Trophoblast cell (in vitro differentiated cells and primary cell): ENCODE results near the gene TTC21A.
A peak's percentile ranks its signal among the peaks of the same experiment; 100 is the strongest.

Experiments
- DNase-seq, 2 donors: peaks; one replicate each; pipeline ENCODE4 v3.0.0-alpha.2; 2016
- H2AFZ ChIP-seq: 2 replicates; pipeline ENCODE4 v1.6.1; 2013; ENCODE audit warnings: low read length, moderate library complexity, mild to moderate bottlenecking; ENCODE audit not compliant: insufficient read depth, poor library complexity
- H2AK5ac ChIP-seq: 2 replicates; pipeline ENCODE4 v1.6.1; 2013; ENCODE audit warnings: mild to moderate bottlenecking, low read length
- H2BK120ac ChIP-seq: 2 replicates; pipeline ENCODE4 v1.6.1; 2013; ENCODE audit warnings: low read length, mild to moderate bottlenecking, moderate library complexity; ENCODE audit not compliant: insufficient read depth, poor library complexity
- H2BK12ac ChIP-seq: 2 replicates; pipeline ENCODE4 v1.6.1; 2013; ENCODE audit warnings: mild to moderate bottlenecking, low read length, moderate library complexity
- H2BK5ac ChIP-seq: 2 replicates; pipeline ENCODE4 v1.6.1; 2013; ENCODE audit warnings: low read length, low read depth, moderate library complexity, mild to moderate bottlenecking; ENCODE audit not compliant: poor library complexity
- H3K14ac ChIP-seq: 2 replicates; pipeline ENCODE4 v1.6.1; 2013; ENCODE audit warnings: mild to moderate bottlenecking, low read length
- H3K18ac ChIP-seq: 2 replicates; pipeline ENCODE4 v1.6.1; 2013; ENCODE audit warnings: mild to moderate bottlenecking, low read length
- H3K23ac ChIP-seq: 2 replicates; pipeline ENCODE4 v1.6.1; 2013; ENCODE audit warnings: low read length
- H3K27ac ChIP-seq: 2 replicates; pipeline ENCODE4 v1.5.1; 2013; ENCODE audit warnings: low read depth, mild to moderate bottlenecking, inconsistent platforms, low read length, moderate library complexity
- H3K27me3 ChIP-seq: 2 replicates; pipeline ENCODE4 v1.6.1; 2013; ENCODE audit warnings: inconsistent platforms, mild to moderate bottlenecking, low read length, moderate library complexity; ENCODE audit not compliant: insufficient read depth
- H3K36me3 ChIP-seq, 2 experiments: 1 replicate in 1 of 2; 2 replicates in 1 of 2; pipeline ENCODE4 v1.6.1; 2013; ENCODE audit warnings: low read length in 2 of 2, mild to moderate bottlenecking in 2 of 2, moderate library complexity in 1 of 2; ENCODE audit not compliant: insufficient read depth in 2 of 2, control insufficient read depth in 1 of 2
- H3K4ac ChIP-seq: 2 replicates; pipeline ENCODE4 v1.6.1; 2013; ENCODE audit warnings: low read depth, mild to moderate bottlenecking, low read length, moderate library complexity
- H3K4me1 ChIP-seq, 2 experiments: 1 replicate in 1 of 2; 2 replicates in 1 of 2; pipeline ENCODE4 v1.6.1; 2013; ENCODE audit warnings: low read length in 2 of 2, mild to moderate bottlenecking in 2 of 2, moderate library complexity in 1 of 2; ENCODE audit not compliant: insufficient read depth in 2 of 2, control insufficient read depth in 1 of 2
- H3K4me2 ChIP-seq: 2 replicates; pipeline ENCODE4 v1.6.1; 2013; ENCODE audit warnings: inconsistent platforms, mild to moderate bottlenecking, low read length, moderate library complexity
- H3K4me3 ChIP-seq: 2 replicates; pipeline ENCODE4 v1.5.1; 2013; ENCODE audit warnings: mild to moderate bottlenecking, low read depth, low read length, inconsistent platforms
- H3K79me1 ChIP-seq: one replicate; pipeline ENCODE4 v1.6.1; 2013; ENCODE audit warnings: low read length
- H3K79me2 ChIP-seq: 2 replicates; pipeline ENCODE4 v1.6.1; 2013; ENCODE audit warnings: low read length, mild to moderate bottlenecking; ENCODE audit not compliant: control insufficient read depth, insufficient read depth, poor library complexity
- H3K9ac ChIP-seq: 2 replicates; pipeline ENCODE4 v1.6.1; 2013; ENCODE audit warnings: mild to moderate bottlenecking, low read length
- H3K9me3 ChIP-seq: 2 replicates; pipeline ENCODE4 v1.6.1; 2013; ENCODE audit warnings: low read depth, mild to moderate bottlenecking, control low read depth, inconsistent platforms, low read length; ENCODE audit not compliant: insufficient read depth
- H4K12ac ChIP-seq: 2 replicates; pipeline ENCODE4 v1.6.1; 2013; ENCODE audit warnings: low read depth, mild to moderate bottlenecking, low read length, moderate library complexity
- H4K8ac ChIP-seq: 2 replicates; pipeline ENCODE4 v1.6.1; 2013; ENCODE audit warnings: low read depth, mild to moderate bottlenecking, low read length, moderate library complexity
- H4K91ac ChIP-seq: one replicate; pipeline ENCODE4 v1.6.1; 2013; ENCODE audit warnings: low read depth, mild to moderate bottlenecking, low read length, moderate library complexity
- WGBS: extraction: QIAGEN DNeasy Blood & Tissue Kit; methylation state at CpG from one replicate; pipeline ENCODE4 v1.1.7; 2013; ENCODE audit warnings: missing lambda C conversion rate; ENCODE audit not compliant: insufficient read length, insufficient coverage; ENCODE audit errors: extremely low coverage; 5-methylcytosine and 5-hydroxymethylcytosine counted together

TTC21A gene

GRCh38 chr3:39137991-39138803, 30.7 kb downstream of the TTC21A start:
- Histone ChIP-seq H4K12ac (no peak overlapping the region), H3K14ac (no peak overlapping the region), H3K18ac (no peak overlapping the region), H3K79me2 (peaks cover 2% of the 10 kb centered on the region), H3K9me3 (no peaks in the 10 kb centered on the region), H4K8ac (no peak overlapping the region), H3K4ac (no peak overlapping the region), H2AK5ac (no peak overlapping the region), H2BK120ac (no peak overlapping the region), H3K23ac (no peak overlapping the region), H4K91ac (no peak overlapping the region), H3K9ac (no peak overlapping the region), H2BK5ac (no peak overlapping the region), H3K36me3 (peaks cover 31 to 37% of the 10 kb centered on the region in 2 experiments), H3K4me3 (no peak overlapping the region), H3K79me1 (peaks cover 2% of the 10 kb centered on the region), H3K27me3 (no peaks in the 10 kb centered on the region), H2AFZ (no peak overlapping the region), H2BK12ac (no peak overlapping the region), H3K4me1 (peaks cover 26 to 30% of the 10 kb centered on the region in 2 experiments), H3K4me2 (no peak overlapping the region), H3K27ac (no peak overlapping the region)
- DNase-seq, result peak in 1 of 2 donors; percentile 47
- WGBS, result no CpG with 5 or more reads among the region's 10 CpGs

DNA sequence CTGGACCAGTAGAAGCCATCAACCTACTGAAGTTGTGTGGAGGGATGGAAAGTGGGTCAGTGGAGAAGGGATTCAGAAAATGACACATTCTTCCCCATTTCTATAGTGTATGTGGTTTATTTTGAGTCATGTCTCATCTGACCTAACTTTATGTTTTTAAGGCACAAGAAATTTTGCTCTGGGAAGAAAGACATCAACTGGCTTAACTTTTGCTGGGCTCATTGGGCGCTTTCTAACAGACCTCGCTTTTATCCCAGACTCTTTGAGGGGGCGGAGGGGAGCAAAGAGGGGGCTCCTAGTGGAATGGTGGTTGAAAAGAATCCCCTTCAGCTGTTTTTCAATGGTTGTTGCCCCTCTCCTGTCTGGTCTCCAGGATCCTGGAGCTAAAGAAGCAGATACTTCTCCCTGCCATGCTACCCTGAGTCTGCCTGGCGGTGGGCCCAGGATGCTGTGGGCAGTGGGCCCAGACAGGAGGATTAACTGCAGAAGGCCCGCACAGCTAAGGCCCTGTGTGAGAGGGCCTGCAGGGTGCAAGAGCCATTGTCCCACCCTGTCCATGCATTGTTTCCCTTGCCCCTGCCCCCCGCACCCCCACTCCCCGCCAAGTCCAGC, 31.4 kb downstream of the TTC21A start:
- H3K4me2 ChIP-seq, result no peak overlapping the region

DNA sequence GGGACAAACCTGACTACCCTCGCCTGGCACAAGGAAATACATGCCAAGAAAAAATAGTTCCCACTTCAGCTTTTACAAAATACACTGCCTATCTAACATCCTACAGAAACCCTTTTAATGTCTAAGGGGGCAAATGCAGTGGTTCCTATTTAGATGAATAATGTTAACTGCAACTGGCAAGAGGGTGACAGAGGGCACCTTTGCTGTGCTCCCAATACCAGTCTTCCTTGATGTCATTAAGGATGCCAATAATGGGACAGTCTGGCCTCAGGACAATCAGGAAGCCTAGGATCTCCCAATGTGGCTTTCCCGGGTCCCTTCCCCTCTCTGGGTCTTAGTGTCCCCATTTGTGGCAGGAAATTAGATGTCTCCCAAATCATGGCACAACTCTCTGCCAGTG, 32.0 kb downstream of the TTC21A start:
- Histone ChIP-seq H2BK5ac (no peak overlapping the region), H4K91ac (no peak overlapping the region), H3K4me3 (no peak overlapping the region), H2AFZ (no peak overlapping the region), H2BK12ac (no peak overlapping the region), H4K8ac (no peak overlapping the region), H3K79me2 (peaks cover 2% of the 10 kb centered on the region), H3K4me1 (peaks cover 28 to 34% of the 10 kb centered on the region in 2 experiments), H3K14ac (no peak overlapping the region), H3K27ac (no peak overlapping the region), H3K9me3 (no peaks in the 10 kb centered on the region), H3K23ac (no peak overlapping the region), H2AK5ac (no peak overlapping the region), H2BK120ac (no peak overlapping the region), H3K9ac (no peak overlapping the region), H3K79me1 (peaks cover 2% of the 10 kb centered on the region), H4K12ac (no peak overlapping the region), H3K4me2 (no peak overlapping the region), H3K4ac (no peak overlapping the region), H3K36me3 (peaks cover 44 to 49% of the 10 kb centered on the region in 2 experiments), H3K18ac (no peak overlapping the region), H3K27me3 (no peaks in the 10 kb centered on the region)
- no CpG with 5 or more reads among the region's 2 CpGs for WGBS
- no peak for DNase-seq

More for the DNA sequence above, 31.4 kb downstream of the TTC21A start:
- H3K36me3 ChIP-seq, result peaks cover 39 to 44% of the 10 kb centered on the region in 2 experiments
- H4K8ac ChIP-seq, result no peak overlapping the region
- no peaks in the 10 kb centered on the region for H3K27me3 ChIP-seq
- H3K9me3 ChIP-seq, result no peaks in the 10 kb centered on the region
- H2AFZ ChIP-seq, result no peak overlapping the region
- no peak overlapping the region for H2BK12ac ChIP-seq
- H3K27ac ChIP-seq, result no peak overlapping the region
- WGBS, result no CpG with 5 or more reads among the region's 7 CpGs
- H3K4ac ChIP-seq, result no peak overlapping the region
- peaks cover 28 to 32% of the 10 kb centered on the region in 2 experiments for H3K4me1 ChIP-seq
- H3K14ac ChIP-seq, result no peak overlapping the region
- no peak overlapping the region for H4K91ac ChIP-seq
- no peak overlapping the region for H3K18ac ChIP-seq
- H4K12ac ChIP-seq, result no peak overlapping the region
- no peak overlapping the region for H3K4me3 ChIP-seq
- DNase-seq, result peak in 1 of 2 donors; percentile 38
- no peak overlapping the region for H3K23ac ChIP-seq
- H3K9ac ChIP-seq, result no peak overlapping the region
- no peak overlapping the region for H2BK120ac ChIP-seq
- H3K79me2 ChIP-seq, result peaks cover 2% of the 10 kb centered on the region
- H2BK5ac ChIP-seq, result no peak overlapping the region
- no peak overlapping the region for H2AK5ac ChIP-seq
- peaks cover 2% of the 10 kb centered on the region for H3K79me1 ChIP-seq

DNA sequence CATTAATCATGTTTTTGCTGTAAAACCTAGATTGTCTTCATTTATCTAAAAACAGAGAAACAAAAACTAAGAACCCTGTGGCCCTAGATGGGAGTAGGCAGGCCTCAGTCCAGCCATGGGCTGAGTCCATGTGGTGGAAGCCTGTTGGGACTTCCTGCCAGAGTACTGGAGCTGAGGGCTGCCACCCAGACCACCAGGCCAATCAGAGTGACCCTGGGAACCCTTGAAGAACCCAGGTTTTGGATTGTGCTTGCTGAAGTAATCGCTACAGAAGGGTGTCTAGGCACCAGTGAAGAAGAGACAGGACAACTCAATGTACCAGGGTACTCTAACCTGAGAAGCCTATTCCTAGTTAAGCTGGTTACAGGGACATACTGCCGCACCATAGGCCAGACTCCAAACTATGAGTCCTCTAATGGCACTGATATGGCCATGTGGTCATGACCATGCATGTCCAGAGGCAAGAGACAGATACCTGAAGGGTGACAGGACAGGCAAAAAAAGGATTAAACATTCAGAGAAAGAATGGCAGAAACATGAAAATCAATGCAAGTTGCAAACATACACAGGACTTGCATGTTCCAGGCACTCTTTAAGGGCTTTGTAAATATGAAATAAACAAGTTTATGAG, 33.0 kb downstream of the TTC21A start:
- H3K79me2 ChIP-seq, result peaks cover 2% of the 10 kb centered on the region
- no peak overlapping the region for H3K4me3 ChIP-seq
- peak in 1 of 2 donors; percentile 62 for DNase-seq
- H3K27me3 ChIP-seq, result no peaks in the 10 kb centered on the region
- H3K23ac ChIP-seq, result no peak overlapping the region
- peak overlapping the region; percentile 14 for H3K27ac ChIP-seq
- no CpG with 5 or more reads among the region's 2 CpGs for WGBS
- no peak overlapping the region for H2AK5ac ChIP-seq
- no peak overlapping the region for H3K18ac ChIP-seq
- H2BK5ac ChIP-seq, result no peak overlapping the region
- H3K9ac ChIP-seq, result no peak overlapping the region
- H4K91ac ChIP-seq, result no peak overlapping the region
- H4K12ac ChIP-seq, result no peak overlapping the region
- H4K8ac ChIP-seq, result no peak overlapping the region
- no peak overlapping the region for H2BK12ac ChIP-seq
- peaks cover 28 to 38% of the 10 kb centered on the region in 2 experiments for H3K4me1 ChIP-seq
- no peak overlapping the region for H2AFZ ChIP-seq
- no peak overlapping the region for H2BK120ac ChIP-seq
- H3K9me3 ChIP-seq, result no peaks in the 10 kb centered on the region
- no peak overlapping the region for H3K4me2 ChIP-seq
- H3K36me3 ChIP-seq, result peaks cover 51 to 58% of the 10 kb centered on the region in 2 experiments
- H3K14ac ChIP-seq, result no peak overlapping the region
- no peak overlapping the region for H3K4ac ChIP-seq
- H3K79me1 ChIP-seq, result peaks cover 4% of the 10 kb centered on the region
